Measurements from ENCODE around the gene JAKMIP1.

GRCh38 chr4:6142511-6142910, 57.8 kb downstream of the JAKMIP1 start:
- TF ChIP-seq CTCF (IDR thresholded peaks at IDR 0.05; ENCODE audit: poor library complexity, severe bottlenecking) (no peak), EZH2 (IDR thresholded peaks at IDR 0.05; ENCODE audit: borderline replicate concordance, insufficient read depth, low read length, poor library complexity, severe bottlenecking) (no peak), EP300 (conservative IDR thresholded peaks at IDR 0.05; ENCODE audit: poor library complexity, severe bottlenecking) (no peak), POLR2AphosphoS5 (IDR thresholded peaks at IDR 0.05) (no peak), REST (IDR thresholded peaks at IDR 0.05; ENCODE audit: borderline replicate concordance) (no peak), MXI1 (conservative IDR thresholded peaks at IDR 0.05; ENCODE audit: poor library complexity, severe bottlenecking) (no peak), TAF1 (IDR thresholded peaks at IDR 0.05; ENCODE audit: low read depth) (no peak), RAD21 (conservative IDR thresholded peaks at IDR 0.05) (no peak)

All from neural cell (in vitro differentiated cells).